RWPE2 (cell line): Measurements from ENCODE around the gene SCART1.

ENCODE experiments used
- ATAC-seq: fragments of 200-7000 bp; cut with Tn5 transposase; 3 replicates; pipeline ENCODE4 v1.9.1; 2021; ENCODE audit warnings: low read depth
- DNase-seq: peaks from one replicate; pipeline ENCODE4 v3.0.0-alpha.2; 2020; ENCODE audit warnings: low spot score
- H3K27ac ChIP-seq: fragments of 450-650 bp; 2 replicates; pipeline ENCODE4 v1.5.1; 2017; ENCODE audit warnings: mild to moderate bottlenecking; ENCODE audit not compliant: poor library complexity, severe bottlenecking
- H3K27me3 ChIP-seq: fragments of 250-450 bp; sonication (Bioruptor Pico); 2 replicates; pipeline ENCODE4 v1.5.1; 2021; ENCODE audit warnings: mild to moderate bottlenecking, moderate library complexity; ENCODE audit not compliant: insufficient read depth, poor library complexity, severe bottlenecking
- H3K36me3 ChIP-seq: fragments of 250-450 bp; sonication (Bioruptor Pico); 2 replicates; pipeline ENCODE4 v1.5.1; 2020; ENCODE audit warnings: low read depth, mild to moderate bottlenecking, moderate library complexity
- H3K4me1 ChIP-seq: fragments of 250-450 bp; sonication (Bioruptor Pico); 2 replicates; pipeline ENCODE4 v1.5.1; 2021; ENCODE audit warnings: mild to moderate bottlenecking, moderate library complexity; ENCODE audit not compliant: insufficient read depth, poor library complexity, severe bottlenecking
- H3K4me3 ChIP-seq: fragments of 250-450 bp; sonication (Bioruptor Pico); 2 replicates; pipeline ENCODE4 v1.5.1; 2021; ENCODE audit warnings: mild to moderate bottlenecking, moderate library complexity; ENCODE audit not compliant: severe bottlenecking
- H3K9me3 ChIP-seq: fragments of 250-450 bp; sonication (Bioruptor Pico); 2 replicates; pipeline ENCODE4 v1.5.1; 2021; ENCODE audit warnings: mild to moderate bottlenecking, moderate library complexity; ENCODE audit not compliant: severe bottlenecking
- TF ChIP-seq, protein P1 (sequence below): fragments of 450-650 bp; IDR thresholded peaks from one replicate; pipeline ENCODE4 v1.5.1; 2017; ENCODE audit warnings: mild to moderate bottlenecking, moderate library complexity; ENCODE audit not compliant: poor library complexity, severe bottlenecking

SCART1 gene

DNA sequence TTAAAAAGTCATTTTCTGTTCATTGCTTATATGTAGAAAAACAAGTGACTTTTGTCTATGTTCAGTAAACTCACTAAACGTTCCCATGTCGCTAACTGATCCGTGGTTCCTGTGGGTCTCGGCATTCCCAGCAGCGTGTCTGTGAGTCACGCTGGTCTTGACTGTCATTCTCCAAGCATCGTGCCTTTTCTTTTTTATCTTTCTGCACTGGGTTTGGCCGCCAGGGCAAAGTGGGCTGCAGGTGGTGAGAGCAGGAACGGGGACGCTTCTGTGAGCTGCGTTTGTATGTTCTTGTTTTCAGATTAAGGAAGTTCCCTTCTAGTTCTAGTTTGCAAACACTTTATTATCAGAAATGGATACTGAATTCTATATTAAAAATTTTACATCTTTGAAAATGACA lies 6.8 kb upstream of the SCART1 start:
- Histone ChIP-seq H3K27me3 (no peaks in the 10 kb centered on the region), H3K27ac (no peak overlapping the region), H3K4me3 (no peak overlapping the region), H3K9me3 (peaks cover 17% of the 10 kb centered on the region), H3K4me1 (no peaks in the 10 kb centered on the region), H3K36me3 (no peaks in the 10 kb centered on the region)
- TF ChIP-seq, protein P1, sequence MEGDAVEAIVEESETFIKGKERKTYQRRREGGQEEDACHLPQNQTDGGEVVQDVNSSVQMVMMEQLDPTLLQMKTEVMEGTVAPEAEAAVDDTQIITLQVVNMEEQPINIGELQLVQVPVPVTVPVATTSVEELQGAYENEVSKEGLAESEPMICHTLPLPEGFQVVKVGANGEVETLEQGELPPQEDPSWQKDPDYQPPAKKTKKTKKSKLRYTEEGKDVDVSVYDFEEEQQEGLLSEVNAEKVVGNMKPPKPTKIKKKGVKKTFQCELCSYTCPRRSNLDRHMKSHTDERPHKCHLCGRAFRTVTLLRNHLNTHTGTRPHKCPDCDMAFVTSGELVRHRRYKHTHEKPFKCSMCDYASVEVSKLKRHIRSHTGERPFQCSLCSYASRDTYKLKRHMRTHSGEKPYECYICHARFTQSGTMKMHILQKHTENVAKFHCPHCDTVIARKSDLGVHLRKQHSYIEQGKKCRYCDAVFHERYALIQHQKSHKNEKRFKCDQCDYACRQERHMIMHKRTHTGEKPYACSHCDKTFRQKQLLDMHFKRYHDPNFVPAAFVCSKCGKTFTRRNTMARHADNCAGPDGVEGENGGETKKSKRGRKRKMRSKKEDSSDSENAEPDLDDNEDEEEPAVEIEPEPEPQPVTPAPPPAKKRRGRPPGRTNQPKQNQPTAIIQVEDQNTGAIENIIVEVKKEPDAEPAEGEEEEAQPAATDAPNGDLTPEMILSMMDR, result no peak
- DNase-seq (no peak), ATAC-seq (no peak)

DNA sequence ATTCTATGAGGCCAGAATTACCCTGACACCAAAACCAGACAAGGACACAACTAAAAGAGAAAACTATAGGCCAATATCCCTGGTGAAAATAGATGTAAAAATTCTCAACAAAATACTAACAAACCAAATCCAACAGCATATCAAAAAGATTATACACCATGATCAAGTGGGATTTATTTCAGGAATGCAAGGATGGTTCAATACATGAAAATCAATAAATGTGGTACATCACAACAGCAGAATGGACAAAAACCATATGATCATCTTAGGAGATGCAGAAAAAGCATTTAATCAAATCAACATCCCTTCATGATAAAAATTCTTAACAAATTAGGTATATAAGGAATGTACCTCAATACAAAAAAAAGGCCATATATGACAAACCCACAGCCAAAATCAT lies 5.6 kb upstream of the SCART1 start:
- no peak for DNase-seq
- Histone ChIP-seq H3K4me1 (no peaks in the 10 kb centered on the region), H3K27me3 (no peaks in the 10 kb centered on the region), H3K27ac (no peak overlapping the region), H3K9me3 (peaks cover 17% of the 10 kb centered on the region), H3K36me3 (no peaks in the 10 kb centered on the region), H3K4me3 (no peak overlapping the region)
- no peak for ATAC-seq
- TF ChIP-seq, protein P1, result no peak

DNA sequence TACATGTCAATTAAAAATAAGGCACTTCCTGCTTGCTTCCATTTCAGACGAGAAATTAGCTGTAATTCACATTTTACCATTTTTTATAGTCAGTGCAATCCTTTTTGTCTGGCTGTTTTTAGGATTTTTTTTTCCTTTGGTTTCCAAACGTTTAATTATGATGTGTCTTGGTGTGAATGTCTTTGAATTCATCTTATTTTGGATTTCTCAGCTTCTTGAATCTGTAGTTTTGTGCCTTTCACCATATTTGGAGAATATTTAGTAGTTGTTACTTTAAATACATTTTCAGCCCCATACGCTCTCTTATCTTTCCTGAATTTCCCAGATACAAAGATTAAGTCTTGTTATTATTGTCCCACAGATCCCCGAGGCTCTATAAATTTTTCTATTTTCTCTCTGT lies 2.4 kb upstream of the SCART1 start:
- ATAC-seq, result no peak
- Histone ChIP-seq H3K9me3 (peaks cover 17% of the 10 kb centered on the region), H3K4me3 (no peak overlapping the region), H3K27ac (no peak overlapping the region), H3K36me3 (no peaks in the 10 kb centered on the region), H3K4me1 (no peaks in the 10 kb centered on the region), H3K27me3 (no peaks in the 10 kb centered on the region)
- no peak for DNase-seq
- TF ChIP-seq, protein P1, result no peak

DNA sequence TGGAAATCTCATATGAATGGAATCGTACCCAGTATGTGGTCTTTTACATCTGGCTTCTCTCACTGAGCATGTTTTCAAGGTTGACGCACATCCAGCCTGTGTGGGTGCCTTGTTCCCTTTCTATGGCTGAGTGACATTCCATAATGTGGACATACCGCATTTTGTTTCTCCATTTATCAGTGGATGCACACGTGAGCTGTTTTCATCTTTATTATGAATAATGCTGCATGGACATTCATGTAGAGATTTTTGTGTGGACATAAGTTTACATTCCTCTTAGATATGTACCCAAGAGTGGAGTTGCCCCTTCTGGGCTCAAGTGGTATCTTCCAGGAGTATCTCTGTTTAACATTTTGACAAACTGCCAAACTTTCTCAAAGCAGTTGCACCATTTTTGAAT lies 1.3 kb upstream of the SCART1 start:
- no peaks in the 10 kb centered on the region for H3K36me3 ChIP-seq
- ATAC-seq, result no peak
- DNase-seq, result no peak
- H3K9me3 ChIP-seq, result peaks cover 15% of the 10 kb centered on the region
- H3K27me3 ChIP-seq, result no peaks in the 10 kb centered on the region
- H3K4me1 ChIP-seq, result no peaks in the 10 kb centered on the region
- H3K27ac ChIP-seq, result no peak overlapping the region
- TF ChIP-seq, protein P1, result no peak
- no peak overlapping the region for H3K4me3 ChIP-seq

DNA sequence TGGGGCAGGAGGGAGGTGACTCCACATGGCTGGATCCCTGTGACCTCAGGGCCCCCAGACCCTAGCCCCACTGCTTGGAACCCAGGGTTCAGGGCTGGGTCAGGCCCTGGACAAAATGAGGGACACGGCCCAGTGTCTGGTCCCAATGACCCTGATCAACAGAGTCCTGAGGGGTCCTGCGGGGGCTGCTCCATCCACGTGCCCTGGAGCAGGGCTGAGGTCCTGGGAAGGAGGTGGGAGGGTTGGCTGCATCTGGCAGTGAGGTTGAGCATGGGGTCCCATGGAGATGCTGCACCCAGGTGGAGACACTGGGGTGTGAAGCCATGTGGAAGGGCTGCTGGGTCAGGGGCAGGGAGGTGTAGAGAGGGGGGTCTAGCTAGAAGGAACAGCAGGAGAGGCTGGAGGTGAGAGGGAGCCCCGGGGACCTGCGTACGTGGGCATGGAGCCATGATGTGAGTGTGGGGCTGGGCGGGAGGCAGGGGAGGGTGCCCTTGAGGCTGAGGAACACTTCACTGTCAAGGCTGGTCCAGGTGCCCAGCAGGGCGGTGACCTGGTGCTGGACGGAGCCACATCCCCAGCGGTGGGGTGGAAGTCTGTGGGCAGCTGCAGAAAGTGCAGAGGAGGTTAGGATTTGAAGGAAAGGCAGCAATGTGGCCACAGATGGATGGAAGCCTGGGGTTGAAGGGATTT lies 604 bp downstream of the SCART1 start:
- no peak for DNase-seq
- H3K4me3 ChIP-seq, result no peak overlapping the region
- ATAC-seq, result no peak
- no peaks in the 10 kb centered on the region for H3K9me3 ChIP-seq
- TF ChIP-seq, protein P1, result no peak
- H3K27ac ChIP-seq, result no peak overlapping the region
- H3K27me3 ChIP-seq, result no peaks in the 10 kb centered on the region
- H3K36me3 ChIP-seq, result no peaks in the 10 kb centered on the region
- H3K4me1 ChIP-seq, result no peaks in the 10 kb centered on the region
